Measurements from ENCODE around the gene CASKIN2.

DNA sequence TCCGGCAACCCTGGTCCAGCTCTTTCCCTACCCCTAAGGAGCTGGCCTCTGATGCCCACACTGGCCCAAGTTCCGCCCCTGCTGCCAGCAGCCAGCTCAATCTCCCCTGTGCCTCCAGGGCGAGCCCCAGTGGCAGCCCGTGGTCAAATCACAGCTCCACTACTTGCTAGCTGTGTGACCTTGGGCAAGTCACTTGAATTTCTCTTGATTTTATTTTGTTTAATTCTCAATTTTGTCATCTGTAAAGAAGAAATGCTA is 10.3 kb downstream of the CASKIN2 start:
- TF ChIP-seq, protein P1, sequence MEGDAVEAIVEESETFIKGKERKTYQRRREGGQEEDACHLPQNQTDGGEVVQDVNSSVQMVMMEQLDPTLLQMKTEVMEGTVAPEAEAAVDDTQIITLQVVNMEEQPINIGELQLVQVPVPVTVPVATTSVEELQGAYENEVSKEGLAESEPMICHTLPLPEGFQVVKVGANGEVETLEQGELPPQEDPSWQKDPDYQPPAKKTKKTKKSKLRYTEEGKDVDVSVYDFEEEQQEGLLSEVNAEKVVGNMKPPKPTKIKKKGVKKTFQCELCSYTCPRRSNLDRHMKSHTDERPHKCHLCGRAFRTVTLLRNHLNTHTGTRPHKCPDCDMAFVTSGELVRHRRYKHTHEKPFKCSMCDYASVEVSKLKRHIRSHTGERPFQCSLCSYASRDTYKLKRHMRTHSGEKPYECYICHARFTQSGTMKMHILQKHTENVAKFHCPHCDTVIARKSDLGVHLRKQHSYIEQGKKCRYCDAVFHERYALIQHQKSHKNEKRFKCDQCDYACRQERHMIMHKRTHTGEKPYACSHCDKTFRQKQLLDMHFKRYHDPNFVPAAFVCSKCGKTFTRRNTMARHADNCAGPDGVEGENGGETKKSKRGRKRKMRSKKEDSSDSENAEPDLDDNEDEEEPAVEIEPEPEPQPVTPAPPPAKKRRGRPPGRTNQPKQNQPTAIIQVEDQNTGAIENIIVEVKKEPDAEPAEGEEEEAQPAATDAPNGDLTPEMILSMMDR (conservative IDR thresholded peaks at IDR 0.05 in 1 of 2, IDR thresholded peaks at IDR 0.05 in 1 of 2; ENCODE audit: extremely low read depth in 1 of 2, insufficient read depth in 1 of 2, low read depth in 1 of 2, low read length in 2 of 2), result no peak
- no peak for TF ChIP-seq EZH2 (IDR thresholded peaks at IDR 0.05; ENCODE audit: borderline replicate concordance, low read length)

Data from mammary epithelial cell (primary cell).